K562 (cell line): Measurements from ENCODE around the gene LSM14B.

Experiments used
- GATA2 ChIP-seq: sonication (generic); formaldehyde crosslinking; IDR thresholded peaks from 2 replicates; pipeline ENCODE4 v1.4.0; 2020; ENCODE audit warnings: mild to moderate bottlenecking, missing genetic modification reagents
- RFX7 ChIP-seq: fragments of 250-450 bp; sonication (Bioruptor Pico); IDR thresholded peaks from 2 replicates; pipeline ENCODE4 v1.5.1; 2021; ENCODE audit warnings: mild to moderate bottlenecking
- SPI1 ChIP-seq: IDR thresholded peaks from 2 replicates; pipeline ENCODE4 v1.6.1; 2011; ENCODE audit warnings: low read depth, low read length, control low read depth, borderline replicate concordance
- STAT5B ChIP-seq: fragments of 250-450 bp; sonication (Bioruptor Pico); IDR thresholded peaks from 2 replicates; pipeline ENCODE4 v1.8.0; 2021; ENCODE audit warnings: mild to moderate bottlenecking, inconsistent platforms
- ZNF274 ChIP-seq: IDR thresholded peaks from 2 replicates; pipeline ENCODE4 v1.6.1; 2011; ENCODE audit warnings: low read depth, mild to moderate bottlenecking, low read length, moderate library complexity, borderline replicate concordance
- TF ChIP-seq, protein P1 (sequence below), 2 experiments: IDR thresholded peaks; 2 replicates each; pipeline ENCODE4 v1.6.1; 2011; ENCODE audit warnings: borderline replicate concordance in 1 of 2, control low read depth in 1 of 2, low read depth in 1 of 2, low read length in 1 of 2, mild to moderate bottlenecking in 1 of 2, mixed read lengths in 1 of 2, moderate library complexity in 1 of 2; ENCODE audit not compliant: insufficient read depth in 1 of 2, insufficient read length in 1 of 2, poor library complexity in 1 of 2, severe bottlenecking in 1 of 2; ENCODE audit errors: extremely low read depth in 1 of 2
- TF ChIP-seq, protein P2 (sequence below): fragments of 250-450 bp; sonication (Bioruptor Pico); IDR thresholded peaks from 2 replicates; pipeline ENCODE4 v1.5.0; 2021; ENCODE audit warnings: mild to moderate bottlenecking, moderate library complexity

DNA sequence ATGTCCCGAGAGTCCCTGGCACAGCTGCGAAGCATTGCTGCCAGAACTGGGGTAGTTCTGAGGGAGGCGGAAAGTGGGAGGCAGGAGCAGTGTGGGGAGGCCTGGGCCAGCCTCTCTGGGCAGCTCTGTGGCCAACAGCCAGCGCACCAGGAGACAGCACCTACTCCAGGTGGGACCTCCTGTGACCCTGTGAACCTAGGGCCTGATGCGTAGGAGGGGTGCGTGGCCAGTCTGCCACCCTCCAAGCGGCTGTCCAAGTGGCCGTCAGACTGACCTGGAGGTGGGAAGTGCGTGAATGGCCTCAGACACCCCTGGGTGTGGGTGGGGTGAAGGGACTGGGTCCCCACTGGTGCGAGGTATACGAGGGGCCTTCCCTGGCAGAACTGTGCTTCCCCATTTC lies 36.8 kb downstream of the LSM14B start:
- TF ChIP-seq ZNF274 (no peak), RFX7 (CRISPR knock-in tag) (no peak), SPI1 (no peak), GATA2 (CRISPR knock-in tag) (no peak), STAT5B (CRISPR knock-in tag) (no peak)
- TF ChIP-seq, protein P1, sequence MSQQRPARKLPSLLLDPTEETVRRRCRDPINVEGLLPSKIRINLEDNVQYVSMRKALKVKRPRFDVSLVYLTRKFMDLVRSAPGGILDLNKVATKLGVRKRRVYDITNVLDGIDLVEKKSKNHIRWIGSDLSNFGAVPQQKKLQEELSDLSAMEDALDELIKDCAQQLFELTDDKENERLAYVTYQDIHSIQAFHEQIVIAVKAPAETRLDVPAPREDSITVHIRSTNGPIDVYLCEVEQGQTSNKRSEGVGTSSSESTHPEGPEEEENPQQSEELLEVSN (IDR thresholded peaks at IDR 0.05; ENCODE audit: borderline replicate concordance in 1 of 2, extremely low read depth in 1 of 2, insufficient read depth in 1 of 2, insufficient read length in 1 of 2, low read depth in 1 of 2, low read length in 1 of 2, poor library complexity in 1 of 2, severe bottlenecking in 1 of 2), result no peak
- TF ChIP-seq, protein P2, sequence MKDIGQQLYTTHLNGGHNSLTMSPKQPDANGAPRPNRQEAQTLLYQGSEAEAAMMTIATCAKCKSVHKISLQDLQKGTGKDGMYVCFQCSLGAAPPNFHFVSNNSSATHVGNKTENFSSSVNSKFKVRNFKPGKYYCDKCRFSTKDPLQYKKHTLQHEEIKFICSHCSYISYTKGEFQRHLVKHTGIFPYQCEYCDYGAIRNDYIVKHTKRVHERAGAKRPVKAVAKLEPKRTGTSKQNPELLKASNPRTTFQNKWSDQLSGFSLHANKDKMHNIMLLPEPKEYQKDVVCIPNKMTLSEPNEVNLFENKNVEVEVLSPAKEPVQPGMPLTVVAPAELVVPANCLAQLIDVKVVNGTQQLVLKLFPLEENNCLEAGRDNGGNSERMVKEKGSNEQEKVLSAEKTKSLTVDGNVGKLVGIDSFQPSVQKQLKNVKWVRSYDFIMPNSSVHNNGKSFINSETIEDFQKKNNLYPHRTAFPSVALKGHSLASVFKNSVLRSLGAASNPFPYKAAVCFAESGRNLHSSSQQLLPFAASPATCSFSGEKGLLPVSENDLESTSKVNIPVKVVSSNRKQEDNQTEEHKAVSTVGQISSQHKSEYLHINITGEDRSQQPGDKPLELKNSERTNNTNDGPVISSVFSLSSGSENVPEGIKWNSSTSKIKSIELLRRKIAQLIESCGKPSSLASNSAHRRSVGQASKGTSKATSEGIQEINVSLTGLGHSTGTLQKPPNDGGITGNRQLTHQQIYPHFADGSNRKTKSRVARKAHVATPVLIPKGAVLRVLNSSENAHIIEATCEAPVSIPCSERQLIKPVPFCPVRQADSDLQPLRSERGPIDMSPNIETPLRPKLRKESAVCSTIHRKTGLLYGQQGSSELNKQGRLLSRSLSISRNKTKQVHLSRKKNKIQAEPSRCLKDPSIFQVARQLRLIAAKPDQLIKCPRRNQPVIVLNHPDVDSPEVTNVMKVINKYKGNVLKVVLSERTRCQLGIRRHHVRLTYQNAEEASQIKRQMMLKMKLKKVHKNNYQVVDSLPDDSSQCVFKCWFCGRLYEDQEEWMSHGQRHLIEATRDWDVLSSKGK (CRISPR knock-in tag), result no peak
